GM12864 (cell line): Measurements from ENCODE around the gene FCN2.

Experiments
- DNase-seq: peaks from one replicate; pipeline ENCODE4 v3.0.0-alpha.2; 2011; ENCODE audit warnings: low read depth
- H3K4me3 ChIP-seq: 2 replicates; pipeline ENCODE4 v1.5.1; 2011; ENCODE audit warnings: mild to moderate bottlenecking, low read depth, low read length, control low read depth
- TF ChIP-seq, protein P1 (sequence below): IDR thresholded peaks from 2 replicates; pipeline ENCODE4 v1.5.1; 2011; ENCODE audit warnings: low read depth, mild to moderate bottlenecking, moderate library complexity, low read length, control low read depth, inconsistent platforms; ENCODE audit errors: missing control alignments

Gene FCN2

DNA sequence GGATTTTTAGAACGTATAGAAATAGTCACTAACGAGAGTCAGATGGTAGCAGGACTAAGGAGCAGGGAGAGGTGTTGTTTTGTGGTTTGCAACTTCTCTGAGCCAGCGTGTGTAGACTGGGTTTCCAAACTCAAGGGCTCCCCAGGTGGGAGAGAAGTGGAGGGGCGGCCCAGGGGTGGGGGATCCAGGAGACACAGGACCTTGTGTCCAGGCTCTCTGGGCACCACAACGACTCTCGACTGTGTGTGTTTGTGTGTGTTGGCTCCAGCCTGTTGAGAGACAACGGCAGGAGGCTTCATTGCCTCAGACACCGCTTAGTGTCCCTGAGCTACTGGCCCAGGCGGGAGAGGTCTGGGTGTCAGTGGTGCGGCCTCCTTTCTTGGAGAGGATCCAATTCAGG, 38.0 kb downstream of the FCN2 start:
- H3K4me3 ChIP-seq: no peak overlapping the region
- DNase-seq: no peak
- TF ChIP-seq, protein P1, sequence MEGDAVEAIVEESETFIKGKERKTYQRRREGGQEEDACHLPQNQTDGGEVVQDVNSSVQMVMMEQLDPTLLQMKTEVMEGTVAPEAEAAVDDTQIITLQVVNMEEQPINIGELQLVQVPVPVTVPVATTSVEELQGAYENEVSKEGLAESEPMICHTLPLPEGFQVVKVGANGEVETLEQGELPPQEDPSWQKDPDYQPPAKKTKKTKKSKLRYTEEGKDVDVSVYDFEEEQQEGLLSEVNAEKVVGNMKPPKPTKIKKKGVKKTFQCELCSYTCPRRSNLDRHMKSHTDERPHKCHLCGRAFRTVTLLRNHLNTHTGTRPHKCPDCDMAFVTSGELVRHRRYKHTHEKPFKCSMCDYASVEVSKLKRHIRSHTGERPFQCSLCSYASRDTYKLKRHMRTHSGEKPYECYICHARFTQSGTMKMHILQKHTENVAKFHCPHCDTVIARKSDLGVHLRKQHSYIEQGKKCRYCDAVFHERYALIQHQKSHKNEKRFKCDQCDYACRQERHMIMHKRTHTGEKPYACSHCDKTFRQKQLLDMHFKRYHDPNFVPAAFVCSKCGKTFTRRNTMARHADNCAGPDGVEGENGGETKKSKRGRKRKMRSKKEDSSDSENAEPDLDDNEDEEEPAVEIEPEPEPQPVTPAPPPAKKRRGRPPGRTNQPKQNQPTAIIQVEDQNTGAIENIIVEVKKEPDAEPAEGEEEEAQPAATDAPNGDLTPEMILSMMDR: no peak

DNA sequence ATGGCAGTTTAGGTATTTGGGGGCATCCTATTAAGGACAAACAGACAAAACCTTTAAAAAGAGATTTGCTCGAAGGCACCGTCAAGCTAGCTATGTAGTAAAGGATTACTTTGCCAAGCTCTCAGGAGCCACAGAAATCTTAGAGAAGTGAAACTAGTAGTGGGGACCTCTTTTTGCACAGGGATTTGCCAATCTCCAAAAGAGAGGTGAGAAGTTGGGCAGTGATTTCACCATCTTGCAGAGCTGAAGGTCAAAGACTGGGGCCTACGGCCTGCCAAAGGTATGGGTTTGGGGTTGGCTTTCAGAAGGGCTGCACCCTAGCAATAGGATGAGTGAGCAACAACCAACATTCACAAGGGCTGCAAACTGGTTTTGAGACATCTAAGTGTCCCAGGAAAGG, 38.7 kb downstream of the FCN2 start:
- no peak for DNase-seq
- TF ChIP-seq, protein P1: no peak
- H3K4me3 ChIP-seq: no peak overlapping the region

DNA sequence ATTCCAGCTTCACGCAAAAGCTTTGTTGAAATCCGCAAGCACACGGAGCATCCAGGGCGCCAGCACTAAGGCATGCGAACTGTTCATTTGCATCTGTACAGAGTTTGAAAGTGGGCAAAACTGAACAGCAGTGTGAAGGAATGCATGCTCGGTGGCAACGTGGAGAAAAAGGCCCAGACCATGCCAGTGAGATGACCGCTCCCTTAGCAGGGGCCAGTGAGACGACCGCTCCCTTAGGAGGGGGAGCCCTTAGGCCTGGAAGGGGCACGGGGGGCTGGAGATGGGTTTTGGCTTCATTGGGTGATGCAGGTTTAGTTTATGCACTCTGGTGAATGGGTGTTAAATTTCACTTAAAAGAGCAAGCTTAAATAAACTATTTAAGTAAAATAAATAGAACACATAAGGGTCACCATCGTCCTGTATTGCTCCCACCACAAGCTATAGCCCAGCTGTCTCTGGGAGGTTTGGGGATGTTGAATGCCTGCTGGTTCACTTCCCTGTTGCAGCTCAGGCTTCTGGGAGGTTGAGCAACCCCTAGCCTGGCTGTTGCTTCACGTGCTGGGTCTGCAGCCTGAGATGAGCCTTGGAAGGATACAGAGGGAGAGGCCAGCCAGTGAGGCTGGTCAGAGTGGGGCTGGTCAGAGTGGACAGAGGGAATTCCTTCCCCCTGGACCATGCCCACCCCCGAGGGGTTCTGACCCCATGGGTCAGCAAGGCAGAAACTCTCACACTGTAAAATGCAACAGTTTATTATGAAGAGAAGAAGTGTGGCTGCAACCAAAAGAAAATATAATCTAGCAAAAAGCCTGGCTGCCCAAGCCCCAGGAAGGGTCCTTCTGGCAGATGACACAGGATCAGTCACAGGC, 41.7 kb downstream of the FCN2 start:
- H3K4me3 ChIP-seq: no peak overlapping the region
- TF ChIP-seq, protein P1: no peak
- no peak for DNase-seq

DNA sequence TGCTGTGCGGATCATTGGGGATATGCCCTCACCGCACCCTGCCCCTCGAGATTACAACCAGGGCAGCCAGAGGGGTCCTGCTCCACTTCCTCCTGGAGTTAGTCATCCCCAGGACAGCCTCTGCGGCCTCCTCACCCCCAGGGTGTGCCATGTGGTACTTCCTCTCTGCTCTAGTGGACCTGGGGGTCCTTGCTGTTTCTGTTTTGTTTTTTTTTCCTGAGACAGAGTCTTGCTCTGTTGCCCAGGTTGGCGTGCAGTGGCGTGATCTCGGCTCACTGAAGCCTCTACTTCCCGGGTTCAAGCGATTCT, 42.3 kb downstream of the FCN2 start:
- DNase-seq: no peak
- H3K4me3 ChIP-seq: no peak overlapping the region
- TF ChIP-seq, protein P1: no peak

DNA sequence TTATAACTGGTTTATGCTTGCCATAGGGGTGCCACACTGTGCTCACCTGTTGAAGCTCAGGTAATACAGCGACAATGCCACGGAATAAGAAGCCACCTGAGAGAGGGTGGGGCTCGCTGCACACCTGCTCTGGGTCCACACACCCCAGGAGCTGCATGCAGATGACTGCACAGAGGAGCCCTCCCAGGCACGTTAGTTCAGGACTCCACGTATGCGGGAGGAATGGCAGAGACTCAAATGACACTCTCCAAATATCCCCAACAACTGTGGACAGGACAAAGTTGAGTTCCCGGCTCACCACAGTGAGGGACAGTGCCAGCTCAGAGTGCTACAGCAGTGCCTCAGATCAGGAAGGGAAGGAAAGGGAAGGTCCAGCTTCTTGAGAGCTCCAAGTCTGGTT, 42.9 kb downstream of the FCN2 start:
- no peak overlapping the region for H3K4me3 ChIP-seq
- DNase-seq: no peak
- TF ChIP-seq, protein P1: no peak

DNA sequence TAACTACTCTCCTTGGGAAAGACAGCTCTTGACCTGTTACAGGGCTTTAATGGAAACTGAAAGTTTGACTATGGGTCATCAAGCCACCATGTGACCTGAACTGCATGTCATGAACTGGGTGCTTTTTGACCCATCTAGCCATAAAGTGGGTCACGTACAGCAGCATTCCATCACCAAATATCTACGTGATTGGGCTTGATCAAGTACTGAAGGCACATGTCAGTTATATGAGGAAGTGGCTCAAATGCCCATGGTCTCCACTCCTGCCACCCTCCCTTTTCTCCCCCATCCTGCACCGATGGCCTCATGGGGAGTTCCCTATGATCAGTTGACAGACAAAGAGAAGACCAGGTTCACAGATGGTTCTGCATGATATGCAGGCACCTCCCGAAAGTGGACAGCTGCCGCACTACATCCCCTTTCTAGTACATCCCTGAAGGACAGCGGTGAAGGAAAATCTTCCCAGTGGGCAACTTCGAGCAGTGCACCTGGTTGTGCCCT, 44.5 kb downstream of the FCN2 start:
- no peak overlapping the region for H3K4me3 ChIP-seq
- DNase-seq: no peak
- TF ChIP-seq, protein P1: no peak
